PC-9 (cell line): Measurements from ENCODE around the gene ETV1. TPM values are rescaled to one million over a fixed set of nuclear protein-coding genes. Genes with fewer than 3 reads are reported as not detected.

Experiments used
- BruUV-seq: library from RNA; stranded (reverse); fragments of 400-500 nt; replicated peaks from 2 replicates; lab custom pipeline; 2021; lab: Mats Ljungman, UMichigan
- CTCF ChIA-PET: fragments of 300-600 bp; sonication (Branson Sonifier 250); formaldehyde crosslinking; loops from one replicate; lab custom pipeline; 2022; ENCODE audit warnings: antibody characterized with exemption; lab: Charles Lee
- POLR2A ChIA-PET: fragments of 300-600 bp; sonication (Branson Sonifier 250); formaldehyde crosslinking; loops from one replicate; lab custom pipeline; 2022; ENCODE audit warnings: antibody characterized with exemption; ENCODE audit not compliant: unreplicated experiment; lab: Charles Lee
- DNase-seq, 2 experiments: peaks; one replicate each; pipeline versions ENCODE4 v3.0.0 to v3.0.0-alpha.2; 2015 to 2022; ENCODE audit warnings: mixed read lengths in 1 of 2
- H2AFZ ChIP-seq: fragments of 200-600 bp; sonication (generic); 2 replicates; pipeline ENCODE4 v1.8.1; 2017; ENCODE audit warnings: antibody characterized with exemption
- H3F3A ChIP-seq: fragments of 200-600 bp; sonication (generic); 2 replicates; pipeline ENCODE4 v1.8.1; 2017; ENCODE audit warnings: antibody characterized with exemption, mild to moderate bottlenecking, low read depth; ENCODE audit not compliant: insufficient read depth
- H3K27ac ChIP-seq: fragments of 200-600 bp; sonication (generic); 2 replicates; pipeline ENCODE4 v1.6.1; 2016; ENCODE audit warnings: mixed run types
- H3K27me3 ChIP-seq: fragments of 200-600 bp; sonication (generic); 2 replicates; pipeline ENCODE4 v1.6.1; 2016; ENCODE audit warnings: low read depth, mixed run types; ENCODE audit not compliant: insufficient read depth
- H3K36me3 ChIP-seq: fragments of 200-600 bp; sonication (generic); 2 replicates; pipeline ENCODE4 v1.6.1; 2016; ENCODE audit warnings: low read depth, mixed run types
- H3K4me1 ChIP-seq: fragments of 200-600 bp; sonication (generic); replicated peaks from 2 replicates; pipeline ENCODE4 v1.6.1; 2016; ENCODE audit warnings: mixed run types; ENCODE audit not compliant: insufficient read depth
- H3K4me2 ChIP-seq: fragments of 200-600 bp; sonication (generic); 2 replicates; pipeline ENCODE4 v1.6.1; 2017; ENCODE audit warnings: mixed run types
- H3K4me3 ChIP-seq: fragments of 200-600 bp; sonication (generic); 2 replicates; pipeline ENCODE4 v1.6.1; 2016; ENCODE audit warnings: mixed run types
- H3K79me2 ChIP-seq: fragments of 200-600 bp; sonication (generic); 2 replicates; pipeline ENCODE4 v1.6.1; 2017; ENCODE audit warnings: low read depth, mixed run types
- H3K9me2 ChIP-seq: fragments of 200-600 bp; sonication (generic); 2 replicates; pipeline ENCODE4 v1.8.1; 2017; ENCODE audit warnings: mild to moderate bottlenecking; ENCODE audit not compliant: insufficient read depth
- H3K9me3 ChIP-seq: fragments of 200-600 bp; sonication (generic); 2 replicates; pipeline ENCODE4 v1.8.1; 2016; ENCODE audit warnings: low read depth; ENCODE audit not compliant: insufficient read depth
- H4K20me1 ChIP-seq: fragments of 200-600 bp; sonication (generic); 2 replicates; pipeline ENCODE4 v1.8.1; 2017; ENCODE audit not compliant: insufficient read depth
- EZH2 ChIP-seq: fragments of 200-600 bp; sonication (generic); IDR thresholded peaks from 2 replicates; pipeline ENCODE4 v1.8.0; 2017; ENCODE audit warnings: antibody characterized with exemption, low read depth
- intact Hi-C: fragments of 100-400 bp; cut with micrococcal nuclease; formaldehyde crosslinking; loops from one replicate; pipeline ENCODE4 v1.10.0; 2022; ENCODE audit not compliant: unreplicated experiment
- total RNA-seq: library from RNA; stranded (reverse); gene quantifications from 2 replicates; pipeline ENCODE4 v1.2.3, GENCODE V29; 2021
- TF ChIP-seq, protein P1 (sequence below): fragments of 200-600 bp; sonication (generic); conservative IDR thresholded peaks from 2 replicates; pipeline ENCODE4 v1.6.1; 2017; ENCODE audit warnings: mixed run types, antibody characterized with exemption, mild to moderate bottlenecking, moderate library complexity

The ETV1 gene
- total RNA-seq, 1 experiment from 2014 or later = 9.0 TPM

DNA sequence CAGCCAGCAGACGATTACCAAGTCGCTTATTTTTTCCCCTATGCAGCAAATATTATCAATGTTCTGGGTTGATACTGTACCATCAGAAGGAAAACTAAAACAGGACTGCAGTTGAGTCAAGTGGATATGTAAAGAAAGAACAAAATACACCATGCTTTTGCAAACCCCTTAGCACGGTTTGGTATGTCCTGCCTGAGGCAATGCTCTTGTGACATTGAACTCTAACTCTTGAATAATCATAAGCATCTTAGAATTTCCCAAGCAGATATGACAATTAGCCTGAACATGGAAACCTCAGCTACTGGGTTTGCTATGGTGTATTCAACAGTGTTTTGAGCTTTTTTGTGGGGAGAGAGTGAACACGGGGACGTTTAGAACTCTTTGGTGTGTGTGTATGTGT, 107.4 kb downstream of the ETV1 start:
- Histone ChIP-seq H4K20me1 (no peaks in the 10 kb centered on the region), H3K9me3 (no peaks in the 10 kb centered on the region), H3K9me2 (no peaks in the 10 kb centered on the region), H3K36me3 (no peaks in the 10 kb centered on the region), H3K4me2 (no peak overlapping the region), H2AFZ (no peak overlapping the region), H3K27ac (no peak overlapping the region), H3K79me2 (no peaks in the 10 kb centered on the region), H3F3A (no peaks in the 10 kb centered on the region), H3K4me3 (no peak overlapping the region), H3K4me1 (0 out of 2 replicates have a peak, but pooled peaks cover 4% of the 10 kb centered on the region), H3K27me3 (no peaks in the 10 kb centered on the region)
- POLR2A ChIA-PET = no interaction called here
- no peak for TF ChIP-seq EZH2
- TF ChIP-seq, protein P1, sequence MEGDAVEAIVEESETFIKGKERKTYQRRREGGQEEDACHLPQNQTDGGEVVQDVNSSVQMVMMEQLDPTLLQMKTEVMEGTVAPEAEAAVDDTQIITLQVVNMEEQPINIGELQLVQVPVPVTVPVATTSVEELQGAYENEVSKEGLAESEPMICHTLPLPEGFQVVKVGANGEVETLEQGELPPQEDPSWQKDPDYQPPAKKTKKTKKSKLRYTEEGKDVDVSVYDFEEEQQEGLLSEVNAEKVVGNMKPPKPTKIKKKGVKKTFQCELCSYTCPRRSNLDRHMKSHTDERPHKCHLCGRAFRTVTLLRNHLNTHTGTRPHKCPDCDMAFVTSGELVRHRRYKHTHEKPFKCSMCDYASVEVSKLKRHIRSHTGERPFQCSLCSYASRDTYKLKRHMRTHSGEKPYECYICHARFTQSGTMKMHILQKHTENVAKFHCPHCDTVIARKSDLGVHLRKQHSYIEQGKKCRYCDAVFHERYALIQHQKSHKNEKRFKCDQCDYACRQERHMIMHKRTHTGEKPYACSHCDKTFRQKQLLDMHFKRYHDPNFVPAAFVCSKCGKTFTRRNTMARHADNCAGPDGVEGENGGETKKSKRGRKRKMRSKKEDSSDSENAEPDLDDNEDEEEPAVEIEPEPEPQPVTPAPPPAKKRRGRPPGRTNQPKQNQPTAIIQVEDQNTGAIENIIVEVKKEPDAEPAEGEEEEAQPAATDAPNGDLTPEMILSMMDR = no peak
- intact Hi-C loops = no loop called here
- CTCF ChIA-PET = no interaction called here
- BruUV-seq = no TSS peak
- no peak for DNase-seq

DNA sequence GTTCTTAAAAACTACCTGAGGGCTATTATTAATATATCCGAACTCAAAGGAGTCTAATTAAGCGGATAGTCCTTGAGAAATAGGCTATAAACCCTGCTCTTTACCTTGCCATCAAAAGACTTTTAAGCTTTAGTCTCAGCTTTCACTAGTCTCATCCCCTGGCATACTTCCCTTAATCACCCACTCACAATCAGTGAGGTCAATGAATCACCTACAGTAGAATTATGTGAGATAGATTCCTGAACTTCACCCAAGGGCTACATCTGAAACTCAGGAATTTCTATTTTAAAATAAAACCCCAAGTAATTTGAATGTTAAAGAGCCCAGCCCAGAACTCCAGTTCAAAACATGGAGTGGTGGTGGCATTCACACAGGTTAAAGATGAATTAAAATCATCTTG, 108.7 kb downstream of the ETV1 start:
- ChIA-PET POLR2A (interaction anchor here (0.6 to 0.7 kb wide), 2 partner anchors 100 to 449 kb away, joined by 3 read pairs; no protein-coding TSS in a partner anchor), CTCF (no interaction called here)

DNA sequence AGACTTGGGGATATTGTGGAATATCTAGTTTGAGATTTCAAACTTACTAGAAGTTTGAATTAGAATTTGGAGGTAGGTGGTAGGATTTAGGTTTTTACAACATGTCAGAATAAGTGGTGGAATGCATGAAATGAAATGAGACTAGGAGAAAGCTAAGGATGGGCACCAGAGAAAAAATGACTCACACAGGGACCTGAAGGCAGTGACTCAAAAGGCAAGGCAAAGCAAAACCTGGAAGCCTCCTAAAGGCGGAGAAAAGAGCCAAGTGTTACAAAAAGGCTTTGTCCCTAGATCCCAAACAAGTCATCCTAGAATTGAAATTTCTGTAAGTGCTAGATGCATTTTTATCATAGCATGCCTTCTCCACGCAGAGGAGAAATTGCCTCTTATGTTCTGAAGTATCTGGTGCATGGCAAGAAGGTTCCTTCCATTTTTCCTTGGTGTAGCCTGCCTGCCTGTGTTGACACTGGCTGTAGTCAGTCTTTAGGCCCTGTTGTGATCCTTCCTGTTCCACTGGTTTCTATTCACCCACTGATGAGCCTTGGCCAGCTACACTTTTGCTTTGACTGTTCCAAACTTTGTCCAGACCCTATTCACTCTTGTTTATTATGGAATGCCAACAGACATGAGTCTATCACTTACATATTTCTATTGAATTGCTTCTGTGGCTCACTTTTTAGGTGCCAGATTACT, 109.3 kb downstream of the ETV1 start:
- H3K79me2 ChIP-seq = no peaks in the 10 kb centered on the region
- no peaks in the 10 kb centered on the region for H3K9me2 ChIP-seq
- intact Hi-C loops = loop anchor here (1.0 kb wide), 2 partner anchors 40 to 111 kb away; no protein-coding TSS in a partner anchor
- 0 out of 2 replicates have a peak, but pooled peaks cover 4% of the 10 kb centered on the region for H3K4me1 ChIP-seq
- no peaks in the 10 kb centered on the region for H4K20me1 ChIP-seq
- no peaks in the 10 kb centered on the region for H3F3A ChIP-seq
- no peak overlapping the region for H3K27ac ChIP-seq
- no peaks in the 10 kb centered on the region for H3K9me3 ChIP-seq
- peak; percentile 44 to 49 for DNase-seq
- no peaks in the 10 kb centered on the region for H3K27me3 ChIP-seq
- no peak overlapping the region for H2AFZ ChIP-seq
- ChIA-PET CTCF (no interaction called here), POLR2A (interaction anchor here (0.7 kb wide), 1 partner anchor 450 kb away, joined by 3 read pairs; no protein-coding TSS in a partner anchor)
- BruUV-seq = no TSS peak
- no peak overlapping the region for H3K4me3 ChIP-seq
- TF ChIP-seq, protein P1 = no peak
- TF ChIP-seq EZH2 = no peak
- no peak overlapping the region for H3K4me2 ChIP-seq
- H3K36me3 ChIP-seq = no peaks in the 10 kb centered on the region

More for the DNA sequence above, 108.7 kb downstream of the ETV1 start:
- no peak overlapping the region for H3K4me2 ChIP-seq
- H3K9me3 ChIP-seq = no peaks in the 10 kb centered on the region
- intact Hi-C loops = loop anchor here (1.0 kb wide), 2 partner anchors 40 to 111 kb away; no protein-coding TSS in a partner anchor
- H3K9me2 ChIP-seq = no peaks in the 10 kb centered on the region
- no peaks in the 10 kb centered on the region for H3F3A ChIP-seq
- H3K27me3 ChIP-seq = no peaks in the 10 kb centered on the region
- 0 out of 2 replicates have a peak, but pooled peaks cover 4% of the 10 kb centered on the region for H3K4me1 ChIP-seq
- no peak overlapping the region for H3K27ac ChIP-seq
- no peak overlapping the region for H2AFZ ChIP-seq
- H4K20me1 ChIP-seq = no peaks in the 10 kb centered on the region
- TF ChIP-seq EZH2 = no peak
- TF ChIP-seq, protein P1 = no peak
- no peaks in the 10 kb centered on the region for H3K36me3 ChIP-seq
- no peak overlapping the region for H3K4me3 ChIP-seq
- H3K79me2 ChIP-seq = no peaks in the 10 kb centered on the region
- BruUV-seq = no TSS peak
- peak in 1 of 2 experiments; percentile 12 for DNase-seq
